ENCODE measurements around the gene SLC35C1. TPM values are rescaled to one million over a fixed set of nuclear protein-coding genes. Genes with fewer than 3 reads are reported as not detected.

Gene SLC35C1
- total RNA-seq, 2 donors from 2014 or later, result 14.1 to 20.6 TPM

- intact Hi-C loops (cut with DNase I), result no loop called here
- no peaks in the 10 kb centered on the region for H3K9me3 ChIP-seq
- WGBS, result 78% methylated on average over 5 of the region's 5 CpGs
- H3K36me3 ChIP-seq, result peaks cover 5 to 30% of the 10 kb centered on the region in 2 donors
- peak overlapping the region; percentile 65 to 77 for H3K27ac ChIP-seq
- no peaks in the 10 kb centered on the region for H3K27me3 ChIP-seq (replicated peaks; ENCODE audit: insufficient read depth)
- no peak for DNase-seq (ENCODE audit: low spot score)
- H3K4me1 ChIP-seq (replicated peaks), result peaks cover 20% of the 10 kb centered on the region
- TF ChIP-seq CTCF (IDR thresholded peaks at IDR 0.05) (no peak), POLR2A (IDR thresholded peaks at IDR 0.05) (no peak), POLR2AphosphoS5 (IDR thresholded peaks at IDR 0.05) (no peak)
- H3K4me3 ChIP-seq, result no peak overlapping the region
These were observed 53.9 kb downstream of the SLC35C1 start for GRCh38 chr11:45858751-45859398.

GRCh38 chr11:45859661-45860140 is 54.8 kb downstream of the SLC35C1 start:
- H3K4me1 ChIP-seq (replicated peaks), result peaks cover 20% of the 10 kb centered on the region
- peaks cover 5 to 30% of the 10 kb centered on the region in 2 donors for H3K36me3 ChIP-seq
- 15% methylated on average over 12 of the region's 12 CpGs for WGBS
- no peak overlapping the region for H3K4me3 ChIP-seq
- peak; percentile 93 for DNase-seq (ENCODE audit: low spot score)
- no peaks in the 10 kb centered on the region for H3K27me3 ChIP-seq (replicated peaks; ENCODE audit: insufficient read depth)
- peak; percentile 98 for TF ChIP-seq POLR2AphosphoS5 (IDR thresholded peaks at IDR 0.05)
- peak in 1 of 4 experiments; percentile 7 for TF ChIP-seq CTCF (IDR thresholded peaks at IDR 0.05)
- TF ChIP-seq POLR2A (IDR thresholded peaks at IDR 0.05), result peak; percentile 41
- H3K27ac ChIP-seq, result peak overlapping the region; percentile 65 to 77
- intact Hi-C loops (cut with DNase I), result no loop called here
- no peaks in the 10 kb centered on the region for H3K9me3 ChIP-seq

GRCh38 chr11:45860348-45860747 is 55.4 kb downstream of the SLC35C1 start:
- Histone ChIP-seq H3K4me1 (replicated peaks) (peaks cover 20% of the 10 kb centered on the region), H3K4me3 (no peak overlapping the region), H3K27me3 (replicated peaks; ENCODE audit: insufficient read depth) (no peaks in the 10 kb centered on the region), H3K36me3 (peaks cover 5 to 30% of the 10 kb centered on the region in 2 donors), H3K27ac (peak overlapping the region; percentile 65 to 77), H3K9me3 (no peaks in the 10 kb centered on the region)
- TF ChIP-seq CTCF (IDR thresholded peaks at IDR 0.05) (no peak), POLR2A (IDR thresholded peaks at IDR 0.05) (no peak), POLR2AphosphoS5 (IDR thresholded peaks at IDR 0.05) (no peak)
- 88% methylated on average over 5 of the region's 5 CpGs for WGBS
- intact Hi-C loops (cut with DNase I), result no loop called here
- DNase-seq (ENCODE audit: low spot score), result no peak

- H3K27ac ChIP-seq, result peak overlapping the region; percentile 65 to 77
- no peaks in the 10 kb centered on the region for H3K9me3 ChIP-seq
- WGBS, result 87% methylated on average over 9 of the region's 10 CpGs
- no peak for DNase-seq (ENCODE audit: low spot score)
- peaks cover 5 to 30% of the 10 kb centered on the region in 2 donors for H3K36me3 ChIP-seq
- intact Hi-C loops (cut with DNase I), result no loop called here
- peaks cover 20% of the 10 kb centered on the region for H3K4me1 ChIP-seq (replicated peaks)
- H3K4me3 ChIP-seq, result no peak overlapping the region
- H3K27me3 ChIP-seq (replicated peaks; ENCODE audit: insufficient read depth), result no peaks in the 10 kb centered on the region
- TF ChIP-seq POLR2A (IDR thresholded peaks at IDR 0.05), result no peak
- no peak for TF ChIP-seq CTCF (IDR thresholded peaks at IDR 0.05)
- TF ChIP-seq POLR2AphosphoS5 (IDR thresholded peaks at IDR 0.05), result no peak
These were observed 56.0 kb downstream of the SLC35C1 start for GRCh38 chr11:45860764-45861510.

Other genes starting within 250 kb of the SLC35C1 start
- gene CHST1, start 139.5 kb upstream of the SLC35C1 start, total RNA-seq, result 1 to 10 TPM in 1 of 2 donors, under 1 TPM in 1; 0.32 to 4.4 TPM
- gene CRY2, start 42.3 kb downstream of the SLC35C1 start, total RNA-seq, result 10 to 100 TPM; 45.4 to 70.8 TPM
- gene MAPK8IP1, start 80.5 kb downstream of the SLC35C1 start, total RNA-seq, result 10 to 100 TPM; 19.8 to 46.9 TPM
- 1 to 10 TPM in 1 of 2 donors, under 1 TPM in 1; 0.59 to 2.8 TPM for gene FREY1, start 102.1 kb downstream of the SLC35C1 start, total RNA-seq
- gene PEX16, start 112.7 kb downstream of the SLC35C1 start, total RNA-seq, result 10 to 100 TPM; 31.8 to 35.4 TPM
- gene LARGE2, start 117.5 kb downstream of the SLC35C1 start, total RNA-seq, result 10 to 100 TPM; 20.2 to 33.6 TPM